Lower leg skin (tissue), 3 donors: ENCODE results near the gene CDC16.

Experiments
- CTCF ChIP-seq, 3 donors: fragments of 450-650 bp; IDR thresholded peaks; one replicate each; pipeline ENCODE4 v1.5.1; 2016; ENCODE audit warnings: antibody characterized with exemption in 3 of 3, mild to moderate bottlenecking in 3 of 3, moderate library complexity in 2 of 3
- POLR2A ChIP-seq, 2 donors: fragments of 450-650 bp; IDR thresholded peaks; one replicate each; pipeline ENCODE4 v1.6.1; 2016 to 2017; ENCODE audit warnings: antibody characterized with exemption in 2 of 2, mild to moderate bottlenecking in 1 of 2, moderate library complexity in 1 of 2

GRCh38 chr13:114286808-114287207 lies 52.1 kb downstream of the CDC16 start:
- TF ChIP-seq CTCF (IDR thresholded peaks at IDR 0.05) (no peak), POLR2A (IDR thresholded peaks at IDR 0.05) (no peak)
